DND-41 (cell line): ENCODE results near the gene NPEPPS.
A peak's percentile ranks its signal among the peaks of the same experiment; 100 is the strongest.

Experiments
- ATAC-seq: fragments of 200-7000 bp; cut with Tn5 transposase; 3 replicates; pipeline ENCODE4 v1.9.1; 2021; ENCODE audit warnings: low read depth; ENCODE audit not compliant: insufficient read depth
- DNase-seq: peaks from one replicate; pipeline ENCODE4 v3.0.0-alpha.2; 2020
- H2AFZ ChIP-seq: 2 replicates; pipeline ENCODE4 v1.6.0; 2012; ENCODE audit warnings: low read depth, low read length
- H3K27ac ChIP-seq: 2 replicates; pipeline ENCODE4 v1.5.1; 2012; ENCODE audit warnings: low read length, inconsistent platforms
- H3K27me3 ChIP-seq: fragments of 200-600 bp; sonication (generic); 2 replicates; pipeline ENCODE4 v1.6.0; 2012; ENCODE audit warnings: low read length, mild to moderate bottlenecking, inconsistent platforms; ENCODE audit not compliant: insufficient read depth, poor library complexity
- H3K36me3 ChIP-seq: 2 replicates; pipeline ENCODE4 v1.5.1; 2012; ENCODE audit warnings: low read length, inconsistent platforms; ENCODE audit not compliant: insufficient read depth
- H3K4me1 ChIP-seq: 2 replicates; pipeline ENCODE4 v1.5.1; 2012; ENCODE audit warnings: mild to moderate bottlenecking, low read length; ENCODE audit not compliant: insufficient read depth
- H3K4me2 ChIP-seq: 2 replicates; pipeline ENCODE4 v1.6.0; 2012; ENCODE audit warnings: mild to moderate bottlenecking, moderate library complexity, low read length, inconsistent platforms; ENCODE audit not compliant: insufficient read depth
- H3K4me3 ChIP-seq, 2 experiments: fragments of 200-600 bp in 1 of 2; shearing (Covaris generic) in 1 of 2; 2 replicates each; pipeline ENCODE4 v1.5.1; 2012 to 2016; ENCODE audit warnings: inconsistent platforms in 2 of 2, low read length in 2 of 2, mild to moderate bottlenecking in 2 of 2, low read depth in 1 of 2, moderate library complexity in 1 of 2
- H3K79me2 ChIP-seq: 2 replicates; pipeline ENCODE4 v1.6.0; 2012; ENCODE audit warnings: low read length, inconsistent platforms; ENCODE audit not compliant: insufficient read depth
- H3K9ac ChIP-seq: 2 replicates; pipeline ENCODE4 v1.6.0; 2012; ENCODE audit warnings: low read depth, mild to moderate bottlenecking, inconsistent platforms, low read length, moderate library complexity
- H3K9me3 ChIP-seq: 2 replicates; pipeline ENCODE4 v1.5.1; 2012; ENCODE audit warnings: low read length, moderate library complexity, mild to moderate bottlenecking, inconsistent platforms; ENCODE audit not compliant: insufficient read depth, severe bottlenecking
- H4K20me1 ChIP-seq: 2 replicates; pipeline ENCODE4 v1.6.0; 2012; ENCODE audit warnings: low read length; ENCODE audit not compliant: insufficient read depth
- CTCF ChIP-seq: IDR thresholded peaks from 2 replicates; pipeline ENCODE4 v1.5.1; 2012; ENCODE audit warnings: borderline replicate concordance, low read length, moderate library complexity, mild to moderate bottlenecking; ENCODE audit not compliant: poor library complexity, severe bottlenecking; ENCODE audit errors: extremely low read depth
- EZH2 ChIP-seq: IDR thresholded peaks from 3 replicates; pipeline ENCODE4 v1.6.1; 2012; ENCODE audit warnings: borderline replicate concordance, low read depth, mild to moderate bottlenecking, moderate library complexity, low read length, inconsistent platforms; ENCODE audit not compliant: severe bottlenecking

The NPEPPS gene

GRCh38 chr17:47651704-47652103, 120.8 kb downstream of the NPEPPS start:
- Histone ChIP-seq H3K36me3 (peaks cover 61% of the 10 kb centered on the region), H3K9me3 (no peaks in the 10 kb centered on the region), H3K9ac (peak overlapping the region; percentile 86), H4K20me1 (peaks cover 54% of the 10 kb centered on the region), H3K27me3 (no peaks in the 10 kb centered on the region), H3K4me3 (peak overlapping the region; percentile 64 to 99; a peak in 2 of 4 replicates), H3K79me2 (peaks cover 77% of the 10 kb centered on the region), H3K4me2 (peak overlapping the region; percentile 81), H3K27ac (peak overlapping the region; percentile 4; the same call in 1 of the 2 replicates), H2AFZ (no peak overlapping the region), H3K4me1 (peaks cover 69% of the 10 kb centered on the region)
- ATAC-seq (no peak), DNase-seq (no peak)
- TF ChIP-seq EZH2: no peak
- TF ChIP-seq CTCF: no peak

DNA sequence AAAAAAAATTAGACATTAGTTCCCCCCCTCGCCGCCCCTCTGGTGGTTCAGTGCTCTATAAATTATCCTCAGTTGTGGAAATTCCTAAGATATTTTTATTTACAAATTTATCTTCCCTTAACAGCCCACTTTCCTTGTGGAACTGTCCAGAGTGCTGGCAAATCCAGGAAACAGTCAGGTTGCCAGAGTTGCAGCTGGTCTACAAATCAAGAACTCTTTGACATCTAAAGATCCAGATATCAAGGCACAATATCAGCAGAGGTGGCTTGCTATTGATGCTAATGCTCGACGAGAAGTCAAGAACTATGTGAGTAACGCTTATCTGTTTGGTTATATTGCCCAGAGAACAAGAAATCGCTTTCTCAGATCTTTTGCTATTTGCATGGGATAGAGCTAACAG, 121.7 kb downstream of the NPEPPS start:
- no peaks in the 10 kb centered on the region for H3K27me3 ChIP-seq
- H3K9ac ChIP-seq: 0 out of 2 replicates have a peak overlapping the region, but pooled peaks have one; percentile 18
- H3K79me2 ChIP-seq: peaks cover 83% of the 10 kb centered on the region
- peaks cover 63% of the 10 kb centered on the region for H4K20me1 ChIP-seq
- no peak overlapping the region for H3K27ac ChIP-seq
- H3K4me1 ChIP-seq: peaks cover 77% of the 10 kb centered on the region
- TF ChIP-seq CTCF (no peak), EZH2 (no peak)
- ATAC-seq (no peak), DNase-seq (no peak)
- no peak overlapping the region for H2AFZ ChIP-seq
- H3K4me2 ChIP-seq: peak overlapping the region; percentile 81; the same call in 1 of the 2 replicates
- H3K36me3 ChIP-seq: peaks cover 70% of the 10 kb centered on the region
- H3K4me3 ChIP-seq: peak overlapping the region; percentile 1 to 41; a peak in 1 of 4 replicates
- no peaks in the 10 kb centered on the region for H3K9me3 ChIP-seq

GRCh38 chr17:47653442-47653841, 122.5 kb downstream of the NPEPPS start:
- H3K27ac ChIP-seq: no peak overlapping the region
- H3K27me3 ChIP-seq: no peaks in the 10 kb centered on the region
- 0 out of 2 replicates have a peak overlapping the region, but pooled peaks have one; percentile 10 for H3K9ac ChIP-seq
- H3K79me2 ChIP-seq: peaks cover 88% of the 10 kb centered on the region
- peak overlapping the region; percentile 81 for H3K4me2 ChIP-seq
- H4K20me1 ChIP-seq: peaks cover 71% of the 10 kb centered on the region
- H3K4me1 ChIP-seq: peaks cover 75% of the 10 kb centered on the region
- peaks cover 79% of the 10 kb centered on the region for H3K36me3 ChIP-seq
- H3K4me3 ChIP-seq: peak overlapping the region in 1 of 2 experiments; percentile 25; a peak in 1 of 4 replicates
- DNase-seq (no peak), ATAC-seq (no peak)
- no peak for TF ChIP-seq CTCF
- TF ChIP-seq EZH2: no peak
- H3K9me3 ChIP-seq: no peaks in the 10 kb centered on the region
- no peak overlapping the region for H2AFZ ChIP-seq
